Tibial nerve (tissue), 4 donors: ENCODE data around the gene GABRB2. TPM values are rescaled to one million over a fixed set of nuclear protein-coding genes. Genes with fewer than 3 reads are reported as not detected.

Experiments
- DNase-seq, 2 donors: peaks; one replicate each; pipeline ENCODE4 v3.0.0-alpha.2; 2019; ENCODE audit warnings: low spot score in 2 of 2
- H3K27ac ChIP-seq, 4 donors: fragments of 200-600 bp; sonication (generic) in 3 of 4; one replicate each; pipeline ENCODE4 v1.5.1; 2017 to 2019; ENCODE audit warnings: mild to moderate bottlenecking in 1 of 4
- H3K27me3 ChIP-seq, 2 donors: fragments of 200-600 bp; sonication (generic) in 1 of 2; one replicate each; pipeline versions ENCODE4 v1.5.1 to v1.6.0; 2017 to 2019
- H3K36me3 ChIP-seq, 3 donors: fragments of 200-600 bp; sonication (generic); one replicate each; pipeline ENCODE4 v1.5.1; 2018 to 2019
- H3K4me1 ChIP-seq, 4 donors: fragments of 200-600 bp; sonication (generic) in 3 of 4; one replicate each; pipeline ENCODE4 v1.5.1; 2017 to 2019
- H3K4me3 ChIP-seq, 4 donors: fragments of 200-600 bp; sonication (generic) in 3 of 4; one replicate each; pipeline ENCODE4 v1.5.1; 2017 to 2019; ENCODE audit warnings: mild to moderate bottlenecking in 1 of 4, moderate library complexity in 1 of 4
- H3K9me3 ChIP-seq, 4 donors: fragments of 200-600 bp; sonication (generic) in 3 of 4; one replicate each; pipeline ENCODE4 v1.5.1; 2017 to 2019
- CTCF ChIP-seq, 5 experiments: fragments of 200-600 bp in 3 of 5; fragments of 450-650 bp in 2 of 5; sonication (generic) in 3 of 5; IDR thresholded peaks; one replicate each; pipeline ENCODE4 v1.5.1; 2016 to 2019; ENCODE audit warnings: antibody characterized with exemption in 5 of 5, mild to moderate bottlenecking in 3 of 5, moderate library complexity in 2 of 5
- EP300 ChIP-seq, 2 donors: sonication (generic); formaldehyde crosslinking; IDR thresholded peaks; one replicate each; pipeline ENCODE4 v1.6.1; 2017; ENCODE audit warnings: antibody characterized with exemption in 2 of 2, mild to moderate bottlenecking in 1 of 2
- POLR2A ChIP-seq, 2 donors: fragments of 450-650 bp; IDR thresholded peaks; one replicate each; pipeline ENCODE4 v1.6.1; 2017; ENCODE audit warnings: antibody characterized with exemption in 2 of 2, mild to moderate bottlenecking in 2 of 2, moderate library complexity in 2 of 2
- WGBS, 2 donors: methylation state at CpG; one replicate each; pipeline ENCODE4 v1.1.5; 2018; 5-methylcytosine and 5-hydroxymethylcytosine counted together
- total RNA-seq, 4 donors: library from RNA; depleted of rRNA; stranded (reverse); fragments of >200 nt; gene quantifications; one replicate each; pipeline ENCODE4 v1.1.0, GENCODE V29; 2016

GABRB2 gene
- total RNA-seq, 4 donors from 2014 or later = 0.39 to 3.9 (median 3.0) TPM

DNA sequence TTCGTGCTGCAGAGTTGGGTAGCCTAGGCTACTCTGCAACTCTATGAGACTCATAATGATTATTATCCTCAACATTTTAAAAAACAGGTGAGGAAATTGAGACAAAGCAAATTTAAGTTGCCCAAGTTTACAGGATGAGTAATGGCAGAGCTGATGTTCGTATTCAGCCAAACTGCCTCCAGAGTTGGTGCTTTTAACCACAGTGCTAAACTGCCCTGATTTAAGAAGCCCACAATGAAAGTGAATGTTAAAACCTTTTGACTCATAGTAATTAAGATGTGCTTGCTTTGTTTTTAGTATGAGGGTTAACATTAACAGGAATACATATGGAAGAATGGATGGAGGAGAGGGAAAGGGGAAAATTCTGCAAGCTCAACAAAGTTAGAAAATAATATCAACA is 15.9 kb upstream of the GABRB2 start:
- Histone ChIP-seq H3K4me3 (no peak overlapping the region), H3K27ac (no peak overlapping the region), H3K36me3 (no peaks in the 10 kb centered on the region), H3K9me3 (no peaks in the 10 kb centered on the region), H3K27me3 (no peaks in the 10 kb centered on the region), H3K4me1 (no peaks in the 10 kb centered on the region)
- TF ChIP-seq CTCF (IDR thresholded peaks at IDR 0.05) (no peak), EP300 (IDR thresholded peaks at IDR 0.05) (no peak), POLR2A (IDR thresholded peaks at IDR 0.05) (no peak)
- DNase-seq = no peak
- 31 to 37% methylated on average over 2 of the region's 2 CpGs for WGBS, 2 donors

- Histone ChIP-seq H3K9me3 (peaks cover 0 to 3% (median 0%) of the 10 kb centered on the region in 4 donors), H3K4me3 (peak overlapping the region in 1 of 4 donors; percentile 55), H3K36me3 (no peaks in the 10 kb centered on the region), H3K27me3 (peaks cover 2 to 48% of the 10 kb centered on the region in 2 donors), H3K4me1 (peaks cover 0 to 39% (median 8%) of the 10 kb centered on the region in 4 donors), H3K27ac (no peak overlapping the region)
- TF ChIP-seq POLR2A (IDR thresholded peaks at IDR 0.05) = no peak
- TF ChIP-seq EP300 (IDR thresholded peaks at IDR 0.05) = no peak
- TF ChIP-seq CTCF (IDR thresholded peaks at IDR 0.05) = no peak
- 2 to 3% methylated on average over 15 of the region's 15 CpGs for WGBS, 2 donors
- no peak for DNase-seq
Measured at GRCh38 chr5:161549106-161549505, 2.6 kb upstream of the GABRB2 start.

- Histone ChIP-seq H3K27me3 (peaks cover 2 to 48% of the 10 kb centered on the region in 2 donors), H3K4me1 (peaks cover 0 to 40% (median 8%) of the 10 kb centered on the region in 4 donors), H3K36me3 (no peaks in the 10 kb centered on the region), H3K27ac (no peak overlapping the region), H3K4me3 (peak overlapping the region in 2 of 4 donors; percentile 34 to 55), H3K9me3 (peaks cover 0 to 3% (median 0%) of the 10 kb centered on the region in 4 donors)
- 2% methylated on average over 24 to 32 of the region's 32 CpGs for WGBS, 2 donors
- no peak for DNase-seq
- no peak for TF ChIP-seq EP300 (IDR thresholded peaks at IDR 0.05)
- no peak for TF ChIP-seq POLR2A (IDR thresholded peaks at IDR 0.05)
- TF ChIP-seq CTCF (IDR thresholded peaks at IDR 0.05) = no peak
Measured at GRCh38 chr5:161548487-161549094, 2.1 kb upstream of the GABRB2 start.

DNA sequence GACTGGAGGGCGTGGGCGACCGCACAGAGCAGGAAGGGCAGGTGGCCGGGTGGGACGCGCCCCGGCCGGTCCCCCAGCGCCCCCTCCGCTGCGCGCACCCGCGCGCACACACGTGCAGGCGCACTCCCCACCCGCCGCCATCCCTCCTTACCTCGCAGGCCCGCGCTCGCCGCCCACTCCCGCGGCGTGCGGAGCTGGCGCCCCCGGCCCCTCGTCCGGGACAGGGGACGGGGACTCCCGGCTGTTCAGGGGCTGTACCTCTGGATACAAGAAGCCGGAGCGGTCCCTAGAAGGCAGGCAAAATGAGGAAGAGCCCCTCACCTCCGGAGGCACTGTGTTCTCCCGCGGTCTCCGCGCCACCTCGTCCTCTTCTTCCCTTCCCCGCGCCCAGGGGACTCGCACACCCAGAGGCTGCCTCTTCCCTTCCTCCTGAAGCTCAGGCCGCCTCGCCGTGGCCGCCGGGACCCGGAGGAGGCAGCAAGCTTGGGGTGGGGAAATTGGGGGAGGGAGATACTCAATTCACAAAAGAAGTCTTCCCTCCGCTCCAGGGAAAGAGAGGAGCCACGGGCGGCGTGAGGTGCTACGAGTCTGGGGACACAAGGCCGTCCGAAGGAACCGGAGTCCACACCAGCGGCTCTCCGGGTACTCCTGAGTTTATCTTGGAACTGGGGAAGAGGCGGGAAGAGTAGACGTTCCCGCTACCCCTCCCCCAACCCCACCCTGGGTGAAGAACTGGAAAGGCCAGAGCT is 1.4 kb upstream of the GABRB2 start:
- H3K27me3 ChIP-seq = peaks cover 2 to 48% of the 10 kb centered on the region in 2 donors
- DNase-seq = no peak
- peak overlapping the region; percentile 24 to 55 (median 29) for H3K4me3 ChIP-seq
- TF ChIP-seq EP300 (IDR thresholded peaks at IDR 0.05) = no peak
- TF ChIP-seq POLR2A (IDR thresholded peaks at IDR 0.05) = no peak
- TF ChIP-seq CTCF (IDR thresholded peaks at IDR 0.05) = no peak
- H3K4me1 ChIP-seq = peaks cover 0 to 40% (median 8%) of the 10 kb centered on the region in 4 donors
- H3K9me3 ChIP-seq = peaks cover 0 to 3% (median 0%) of the 10 kb centered on the region in 4 donors
- WGBS, 2 donors = 0 to 1% methylated on average over 25 to 50 of the region's 64 CpGs
- no peaks in the 10 kb centered on the region for H3K36me3 ChIP-seq
- no peak overlapping the region for H3K27ac ChIP-seq

DNA sequence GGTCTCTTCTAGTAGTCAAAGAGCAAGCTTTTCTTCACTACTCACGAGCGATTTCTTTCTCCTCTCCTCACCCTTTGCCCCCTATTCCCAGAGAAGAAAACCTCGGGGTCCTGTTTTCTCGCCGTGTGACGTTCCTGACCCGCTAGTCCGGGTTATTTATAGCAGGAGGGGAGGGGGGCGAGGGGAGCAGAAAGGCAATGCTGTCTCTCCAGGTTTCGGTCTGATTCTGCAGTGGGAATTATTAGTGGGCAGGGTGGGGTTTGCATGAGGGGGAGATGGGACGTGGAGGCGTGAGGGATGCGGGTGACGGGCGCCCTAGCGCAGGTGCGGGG is 847 bp upstream of the GABRB2 start:
- no peak overlapping the region for H3K27ac ChIP-seq
- no peak for TF ChIP-seq CTCF (IDR thresholded peaks at IDR 0.05)
- no peak for TF ChIP-seq POLR2A (IDR thresholded peaks at IDR 0.05)
- no peak for TF ChIP-seq EP300 (IDR thresholded peaks at IDR 0.05)
- H3K4me3 ChIP-seq = peak overlapping the region; percentile 24 to 55 (median 29)
- peaks cover 2 to 48% of the 10 kb centered on the region in 2 donors for H3K27me3 ChIP-seq
- H3K9me3 ChIP-seq = peaks cover 0 to 3% (median 0%) of the 10 kb centered on the region in 4 donors
- no peak for DNase-seq
- H3K36me3 ChIP-seq = no peaks in the 10 kb centered on the region
- WGBS, 2 donors = 0 to 1% methylated on average over 17 of the region's 17 CpGs
- peaks cover 0 to 40% (median 8%) of the 10 kb centered on the region in 4 donors for H3K4me1 ChIP-seq
